DND-41 (cell line): ENCODE measurements around the gene ARHGEF3.

Source experiments
- ATAC-seq: fragments of 200-7000 bp; cut with Tn5 transposase; 3 replicates; pipeline ENCODE4 v1.9.1; 2021; ENCODE audit warnings: low read depth; ENCODE audit not compliant: insufficient read depth
- DNase-seq: peaks from one replicate; pipeline ENCODE4 v3.0.0-alpha.2; 2020
- H2AFZ ChIP-seq: 2 replicates; pipeline ENCODE4 v1.6.0; 2012; ENCODE audit warnings: low read depth, low read length
- H3K27ac ChIP-seq: 2 replicates; pipeline ENCODE4 v1.5.1; 2012; ENCODE audit warnings: low read length, inconsistent platforms
- H3K27me3 ChIP-seq: fragments of 200-600 bp; sonication (generic); 2 replicates; pipeline ENCODE4 v1.6.0; 2012; ENCODE audit warnings: low read length, mild to moderate bottlenecking, inconsistent platforms; ENCODE audit not compliant: insufficient read depth, poor library complexity
- H3K36me3 ChIP-seq: 2 replicates; pipeline ENCODE4 v1.5.1; 2012; ENCODE audit warnings: low read length, inconsistent platforms; ENCODE audit not compliant: insufficient read depth
- H3K4me1 ChIP-seq: 2 replicates; pipeline ENCODE4 v1.5.1; 2012; ENCODE audit warnings: mild to moderate bottlenecking, low read length; ENCODE audit not compliant: insufficient read depth
- H3K4me2 ChIP-seq: 2 replicates; pipeline ENCODE4 v1.6.0; 2012; ENCODE audit warnings: mild to moderate bottlenecking, moderate library complexity, low read length, inconsistent platforms; ENCODE audit not compliant: insufficient read depth
- H3K4me3 ChIP-seq, 2 experiments: fragments of 200-600 bp in 1 of 2; shearing (Covaris generic) in 1 of 2; 2 replicates each; pipeline ENCODE4 v1.5.1; 2012 to 2016; ENCODE audit warnings: inconsistent platforms in 2 of 2, low read length in 2 of 2, mild to moderate bottlenecking in 2 of 2, low read depth in 1 of 2, moderate library complexity in 1 of 2
- H3K79me2 ChIP-seq: 2 replicates; pipeline ENCODE4 v1.6.0; 2012; ENCODE audit warnings: low read length, inconsistent platforms; ENCODE audit not compliant: insufficient read depth
- H3K9ac ChIP-seq: 2 replicates; pipeline ENCODE4 v1.6.0; 2012; ENCODE audit warnings: low read depth, mild to moderate bottlenecking, inconsistent platforms, low read length, moderate library complexity
- H3K9me3 ChIP-seq: 2 replicates; pipeline ENCODE4 v1.5.1; 2012; ENCODE audit warnings: low read length, moderate library complexity, mild to moderate bottlenecking, inconsistent platforms; ENCODE audit not compliant: insufficient read depth, severe bottlenecking
- H4K20me1 ChIP-seq: 2 replicates; pipeline ENCODE4 v1.6.0; 2012; ENCODE audit warnings: low read length; ENCODE audit not compliant: insufficient read depth
- CTCF ChIP-seq: IDR thresholded peaks from 2 replicates; pipeline ENCODE4 v1.5.1; 2012; ENCODE audit warnings: borderline replicate concordance, low read length, moderate library complexity, mild to moderate bottlenecking; ENCODE audit not compliant: poor library complexity, severe bottlenecking; ENCODE audit errors: extremely low read depth
- EZH2 ChIP-seq: IDR thresholded peaks from 3 replicates; pipeline ENCODE4 v1.6.1; 2012; ENCODE audit warnings: borderline replicate concordance, low read depth, mild to moderate bottlenecking, moderate library complexity, low read length, inconsistent platforms; ENCODE audit not compliant: severe bottlenecking

ARHGEF3 gene

GRCh38 chr3:56763233-56763632 is 38.5 kb downstream of the ARHGEF3 start:
- no peaks in the 10 kb centered on the region for H3K4me1 ChIP-seq
- no peak overlapping the region for H3K4me3 ChIP-seq
- H2AFZ ChIP-seq, result no peak overlapping the region
- no peaks in the 10 kb centered on the region for H3K9me3 ChIP-seq
- DNase-seq (no peak), ATAC-seq (no peak)
- H3K4me2 ChIP-seq, result no peak overlapping the region
- H4K20me1 ChIP-seq, result peaks cover 32% of the 10 kb centered on the region
- no peaks in the 10 kb centered on the region for H3K27me3 ChIP-seq
- H3K36me3 ChIP-seq, result peaks cover 73% of the 10 kb centered on the region
- H3K27ac ChIP-seq, result no peak overlapping the region
- TF ChIP-seq CTCF (no peak), EZH2 (no peak)
- no peak overlapping the region for H3K9ac ChIP-seq
- H3K79me2 ChIP-seq, result peaks cover 93% of the 10 kb centered on the region

GRCh38 chr3:56762718-56763117 is 39.0 kb downstream of the ARHGEF3 start:
- H3K9ac ChIP-seq, result no peak overlapping the region
- no peak for TF ChIP-seq CTCF
- no peaks in the 10 kb centered on the region for H3K4me1 ChIP-seq
- DNase-seq (no peak), ATAC-seq (no peak)
- H3K4me3 ChIP-seq, result no peak overlapping the region
- no peaks in the 10 kb centered on the region for H3K9me3 ChIP-seq
- peaks cover 73% of the 10 kb centered on the region for H3K36me3 ChIP-seq
- H3K4me2 ChIP-seq, result no peak overlapping the region
- H2AFZ ChIP-seq, result no peak overlapping the region
- no peaks in the 10 kb centered on the region for H3K27me3 ChIP-seq
- H3K27ac ChIP-seq, result no peak overlapping the region
- H3K79me2 ChIP-seq, result peaks cover 92% of the 10 kb centered on the region
- H4K20me1 ChIP-seq, result peaks cover 32% of the 10 kb centered on the region

- ATAC-seq, result no peak
- H3K4me2 ChIP-seq, result no peak overlapping the region
- H2AFZ ChIP-seq, result no peak overlapping the region
- no peaks in the 10 kb centered on the region for H3K4me1 ChIP-seq
- TF ChIP-seq EZH2, result no peak
- no peak for TF ChIP-seq CTCF
- H3K79me2 ChIP-seq, result peaks cover 93% of the 10 kb centered on the region
- H3K9me3 ChIP-seq, result no peaks in the 10 kb centered on the region
- H3K4me3 ChIP-seq, result no peak overlapping the region
- no peak for DNase-seq
- no peak overlapping the region for H3K27ac ChIP-seq
- peaks cover 32% of the 10 kb centered on the region for H4K20me1 ChIP-seq
- H3K36me3 ChIP-seq, result peaks cover 73% of the 10 kb centered on the region
- no peaks in the 10 kb centered on the region for H3K27me3 ChIP-seq
- no peak overlapping the region for H3K9ac ChIP-seq
Measured at GRCh38 chr3:56761887-56762651, 39.7 kb downstream of the ARHGEF3 start.
